Activated CD4-positive, alpha-beta T cell treated with anti-CD3 and anti-CD28 coated beads for 1 hour (primary cell): ENCODE results near the gene CA12.
"Not testable (repeated sequence)": the region's sequence is repeated elsewhere in the genome, so short reads cannot be mapped to it uniquely, and the experiment has no call there.

Experiments used
- DNase-seq: peaks from one replicate; pipeline ENCODE4 v3.0.0-alpha.2; 2020

Gene CA12

DNA sequence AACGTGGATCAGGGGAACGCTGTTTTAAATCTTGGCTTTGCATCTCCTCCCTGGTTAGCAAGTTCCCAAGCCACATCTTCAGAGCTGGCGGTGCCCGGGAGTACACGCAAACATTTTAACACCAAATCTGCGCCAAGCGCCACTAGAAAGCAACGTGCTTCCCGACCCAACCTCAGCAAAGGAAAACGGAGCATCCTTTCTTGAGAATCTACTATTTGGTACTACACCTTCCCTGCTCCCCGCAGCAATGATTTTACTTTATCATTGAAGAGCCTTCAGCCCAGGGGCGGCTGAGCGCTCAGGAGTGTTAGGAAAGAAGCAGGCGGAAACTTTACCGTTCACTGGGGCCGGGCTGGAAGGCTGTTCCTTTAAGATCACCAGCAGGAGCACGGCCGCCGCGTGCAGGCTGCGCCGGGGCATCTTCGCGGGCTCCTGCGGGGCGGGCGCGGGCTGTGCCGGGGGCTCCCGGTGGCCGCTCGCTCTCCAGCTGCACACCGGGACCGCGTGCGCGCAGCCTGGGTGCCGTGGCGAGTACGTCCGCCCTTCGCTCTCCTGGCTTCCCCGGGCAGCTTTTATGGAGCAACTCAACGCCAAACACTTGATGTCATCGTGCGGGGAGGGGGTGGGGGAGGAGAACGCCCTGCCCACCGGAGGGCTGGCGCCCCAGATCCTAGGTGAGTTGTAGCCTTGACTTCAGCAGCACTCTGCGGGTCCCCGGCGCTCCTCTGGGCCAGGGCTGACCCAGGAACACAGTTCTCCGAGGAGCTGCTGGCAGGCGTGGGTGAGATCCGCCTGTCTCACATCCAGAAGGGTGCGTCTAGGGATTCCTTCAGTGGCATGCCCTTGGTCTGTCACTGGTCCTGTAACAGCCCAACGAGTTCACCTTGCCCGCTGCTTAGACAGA, at the start of gene CA12:
Gene CA12, minus strand, starts transcription at position 546 of the 904 bp plus-strand sequence. Its CDS starts 126 bp downstream, at position 420.
- no peak for DNase-seq

DNA sequence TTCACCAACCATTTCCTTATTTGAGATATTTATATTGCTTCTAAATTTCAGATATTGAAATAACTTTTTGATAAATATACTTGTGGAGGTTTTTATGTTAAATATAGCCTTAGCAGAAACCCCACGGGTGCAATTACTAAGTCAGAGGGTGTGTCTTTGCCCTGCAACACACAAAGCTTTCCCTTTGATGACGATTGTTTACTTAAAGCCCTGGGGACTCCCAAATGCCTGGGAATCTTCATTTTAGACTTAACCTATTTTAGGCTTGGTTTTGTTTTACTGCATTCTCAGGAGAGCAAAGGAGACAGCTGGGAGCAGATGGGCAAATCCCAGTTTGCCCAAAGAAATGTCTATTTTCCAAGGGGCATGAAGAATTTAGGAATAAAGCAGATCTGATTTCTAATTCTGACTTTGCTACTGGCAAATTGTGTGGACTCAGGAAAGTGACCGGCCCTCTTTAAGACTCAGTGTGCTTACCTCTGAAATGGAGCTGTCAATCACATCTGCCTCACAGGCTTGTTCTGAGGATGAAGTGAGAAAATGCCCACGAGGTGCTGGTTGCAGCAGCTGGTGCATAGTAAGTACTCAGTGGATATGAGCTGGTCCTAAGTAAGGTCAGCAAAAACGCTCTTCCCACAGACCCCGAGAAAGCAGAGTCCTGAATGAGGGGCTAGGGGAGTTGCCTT, 49.3 kb upstream of the CA12 start:
- DNase-seq: no peak

DNA sequence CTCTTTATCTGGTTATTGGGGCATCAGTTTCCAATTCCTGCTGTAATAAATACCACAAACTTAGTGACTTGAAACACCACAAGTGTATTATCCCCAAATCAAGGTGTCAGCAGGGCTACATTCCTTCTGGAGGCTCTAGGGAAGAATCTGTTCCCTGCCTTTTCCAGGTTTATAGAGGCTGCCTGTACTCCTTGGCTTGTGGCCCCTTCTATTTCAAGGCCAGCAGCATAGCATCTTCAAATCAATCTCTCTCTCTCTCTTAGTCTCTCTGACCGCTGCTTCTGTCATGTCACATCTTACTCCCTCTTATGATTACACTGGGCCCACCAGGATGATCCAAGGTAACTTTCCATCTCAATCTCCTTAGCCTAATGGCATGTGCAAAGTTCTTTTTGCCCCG, 44.9 kb upstream of the CA12 start:
- DNase-seq: no peak

DNA sequence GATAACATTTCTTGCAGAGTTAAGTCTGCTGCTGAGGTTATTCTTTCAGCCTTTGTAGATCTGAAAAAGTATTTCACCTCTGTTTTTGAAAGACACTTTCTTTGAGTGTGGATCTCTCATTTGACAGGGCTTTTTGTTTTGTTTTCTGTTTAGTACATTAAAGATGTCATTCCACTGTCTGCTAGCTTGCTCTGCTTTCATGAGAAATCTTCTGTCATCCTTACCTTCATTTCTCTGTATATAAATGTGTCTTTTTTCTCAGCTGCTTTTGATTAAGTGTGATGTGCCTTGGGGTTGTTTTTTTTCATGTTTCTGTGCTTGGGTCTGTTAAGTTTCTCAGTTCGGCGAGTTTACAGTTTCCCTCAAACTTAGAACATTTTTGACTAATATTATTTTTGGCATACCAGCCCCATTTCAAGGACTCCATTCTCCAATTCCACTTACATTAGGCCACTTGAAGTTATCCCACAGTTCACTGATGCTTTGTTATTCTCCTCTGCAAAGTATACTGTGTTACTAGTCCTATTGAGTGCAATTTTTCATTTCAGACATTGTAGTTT, 43.9 kb upstream of the CA12 start:
- no peak for DNase-seq

DNA sequence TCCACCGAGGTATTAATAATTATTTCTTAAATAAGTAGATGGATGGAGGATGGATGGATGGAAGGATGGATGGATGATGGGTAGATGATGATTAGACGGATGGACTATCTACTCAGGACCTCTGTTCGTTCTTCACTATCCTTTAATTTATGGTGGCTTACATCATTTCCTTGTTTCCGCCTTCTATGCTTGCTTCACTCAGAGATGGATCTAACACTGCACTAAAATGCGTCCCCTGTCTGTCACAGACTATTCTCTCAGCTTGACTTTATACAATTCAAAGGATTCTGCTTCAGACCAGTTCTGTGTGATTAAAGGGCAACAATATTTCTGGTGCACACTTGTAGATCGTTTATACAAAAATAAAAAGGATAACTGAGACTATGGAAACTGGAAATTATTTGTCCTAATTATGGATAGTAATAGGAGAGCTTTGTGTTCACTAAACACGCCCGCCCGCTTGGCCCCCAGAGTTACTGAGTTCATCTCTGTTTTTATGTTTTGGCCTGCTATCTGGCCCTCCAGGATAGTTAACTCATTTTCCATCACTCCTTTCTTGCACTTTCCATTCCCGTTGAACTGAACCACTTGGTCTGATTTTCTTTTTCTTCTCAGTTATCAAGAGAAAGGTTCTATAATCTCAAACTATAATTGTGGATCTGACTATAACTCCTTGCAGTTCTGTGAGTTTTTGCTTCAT, 41.4 kb upstream of the CA12 start:
- DNase-seq: no peak

DNA sequence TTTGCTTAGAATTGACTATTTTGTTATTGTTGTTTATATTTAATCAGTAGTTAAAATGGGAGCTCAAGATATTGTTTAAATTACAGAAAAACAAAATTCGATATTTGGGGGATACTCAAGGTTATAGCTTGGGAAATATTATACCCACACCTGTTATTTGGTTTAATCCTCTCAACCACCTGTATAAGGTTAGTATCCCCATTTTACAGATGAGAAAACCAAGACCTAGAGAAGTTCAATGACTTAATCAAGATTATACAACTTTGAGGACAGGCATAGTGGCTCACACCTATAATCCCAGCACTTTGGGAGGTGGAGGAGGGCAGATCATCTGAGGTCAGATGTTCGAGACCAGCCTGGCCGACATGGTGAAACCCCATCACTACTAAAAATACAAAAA, 39.8 kb upstream of the CA12 start:
- no peak for DNase-seq

DNA sequence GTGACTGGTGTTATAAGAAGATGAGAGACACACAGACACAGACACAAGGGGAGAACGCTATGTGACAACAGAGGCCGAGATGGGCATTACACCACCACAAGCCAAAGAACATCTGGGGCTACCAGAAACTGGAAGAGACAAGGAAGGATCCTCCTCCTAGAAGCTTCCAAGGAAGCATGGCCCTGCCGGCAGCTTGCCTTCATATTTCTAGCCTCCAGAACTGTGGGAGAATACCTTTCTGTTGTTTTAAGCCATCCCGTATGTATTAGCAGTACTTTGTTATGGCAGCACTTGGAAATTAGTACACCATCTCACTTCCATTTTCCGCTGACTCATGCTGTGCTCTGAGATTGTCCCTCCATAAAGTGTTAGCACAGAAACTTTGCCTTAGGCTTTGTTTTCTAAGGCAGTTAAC, 38.7 kb upstream of the CA12 start:
- DNase-seq: no peak

DNA sequence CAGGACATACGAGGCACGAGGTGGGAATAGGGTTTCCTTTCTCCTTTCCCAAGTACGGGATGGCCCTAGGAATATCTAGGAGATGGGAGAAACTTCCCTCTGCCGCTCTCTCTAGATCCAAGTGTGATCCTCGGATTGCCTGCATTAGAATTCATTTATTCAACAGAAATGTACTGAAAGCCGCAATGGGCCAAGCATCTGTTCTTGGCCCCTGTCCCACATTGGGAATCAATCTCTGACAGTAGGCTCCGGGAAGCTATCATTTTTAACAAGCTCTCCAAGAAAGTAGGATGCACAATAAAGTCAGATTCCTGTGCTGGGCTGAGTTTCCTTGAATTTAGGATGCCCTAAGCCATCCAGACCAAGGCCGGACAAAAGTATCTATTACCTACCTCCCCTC, 37.2 kb upstream of the CA12 start:
- no peak for DNase-seq

DNA sequence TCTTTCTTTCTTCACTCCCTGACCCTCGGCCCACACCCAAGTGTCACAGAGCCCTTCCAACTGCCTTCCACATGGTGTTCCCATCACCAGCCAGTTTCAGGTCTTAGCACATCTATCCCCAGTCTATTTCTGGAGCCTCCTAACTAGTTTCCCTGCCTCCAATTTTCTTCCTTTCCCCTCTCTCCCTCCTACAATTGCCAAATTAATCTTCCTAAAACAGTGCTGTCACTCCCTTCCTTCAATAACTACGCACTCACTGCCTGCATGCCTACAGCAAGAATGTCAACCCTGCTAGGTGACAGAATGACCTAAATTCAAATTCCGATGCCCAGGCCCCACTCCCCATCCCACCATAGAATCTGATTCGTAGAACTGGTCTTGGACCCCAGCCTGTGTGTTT, 36.1 kb upstream of the CA12 start:
- DNase-seq: no peak

DNA sequence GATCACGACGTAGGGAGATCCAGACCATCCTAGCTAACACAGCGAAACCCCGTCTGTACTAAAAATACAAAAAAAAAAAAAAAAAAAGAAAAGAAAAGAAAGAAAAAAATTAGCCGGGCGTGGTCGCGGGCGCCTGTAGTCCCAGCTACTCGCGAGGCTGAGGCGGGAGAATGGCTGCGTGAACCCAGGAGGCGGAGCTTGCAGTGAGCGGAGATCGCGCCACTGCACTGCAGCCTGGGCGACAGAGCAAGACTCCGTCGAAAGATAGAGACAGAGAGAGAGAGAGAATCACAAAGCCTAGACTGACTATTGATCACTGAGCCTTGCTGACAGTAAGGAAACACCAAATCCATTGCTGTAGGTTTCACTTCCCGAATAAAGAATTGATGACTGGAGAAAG, 35.6 kb upstream of the CA12 start:
- DNase-seq: not testable (repeated sequence)

DNA sequence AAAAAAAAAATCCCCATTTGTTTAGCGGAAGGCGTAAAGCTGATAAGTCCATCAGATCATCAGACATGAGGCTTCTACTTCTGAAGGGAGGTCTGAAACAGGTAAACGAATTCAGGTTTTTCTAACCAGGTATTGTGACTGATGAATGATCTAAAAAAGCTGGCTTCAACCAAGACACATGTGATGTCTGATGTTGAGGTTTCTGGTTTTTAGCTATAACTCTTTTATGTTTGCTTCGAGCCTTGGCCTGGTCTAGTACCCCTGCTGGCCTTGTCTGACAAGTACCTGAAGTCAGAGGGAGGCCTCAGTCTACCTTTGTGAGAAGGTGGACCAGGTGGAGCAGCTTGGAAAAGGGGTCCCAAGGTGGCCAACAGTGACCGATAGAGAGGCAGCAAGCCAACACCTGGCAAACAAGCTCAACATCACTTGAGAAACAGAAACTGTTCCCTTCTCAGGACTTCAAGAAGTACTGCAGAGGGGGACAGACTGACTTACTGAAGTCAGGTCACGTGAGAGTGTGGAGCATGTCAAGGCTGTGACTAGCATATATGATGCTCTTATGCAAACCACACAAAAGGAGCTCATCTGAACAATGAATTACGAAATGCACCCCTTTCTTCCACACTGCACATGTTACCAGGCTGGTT, 33.0 kb upstream of the CA12 start:
- no peak for DNase-seq

DNA sequence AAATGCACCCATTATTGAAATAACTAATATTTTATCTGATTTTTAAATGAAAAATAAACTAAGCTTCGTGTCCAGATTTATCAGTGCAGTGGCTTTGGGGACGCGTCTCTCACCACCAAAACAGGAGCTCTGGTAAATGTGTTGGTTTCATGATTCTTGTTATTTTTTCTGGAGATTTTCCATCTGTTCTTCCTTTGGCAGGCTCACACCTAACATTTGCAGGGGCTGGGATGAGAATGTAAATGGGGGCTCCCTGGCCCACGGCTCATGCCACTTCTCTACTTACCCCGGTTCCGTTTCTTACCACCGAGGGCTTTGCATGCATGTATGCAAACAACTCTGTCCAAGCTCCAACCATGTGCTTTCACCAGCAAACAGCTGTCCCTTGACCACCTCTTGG, 30.9 kb upstream of the CA12 start:
- DNase-seq: no peak

DNA sequence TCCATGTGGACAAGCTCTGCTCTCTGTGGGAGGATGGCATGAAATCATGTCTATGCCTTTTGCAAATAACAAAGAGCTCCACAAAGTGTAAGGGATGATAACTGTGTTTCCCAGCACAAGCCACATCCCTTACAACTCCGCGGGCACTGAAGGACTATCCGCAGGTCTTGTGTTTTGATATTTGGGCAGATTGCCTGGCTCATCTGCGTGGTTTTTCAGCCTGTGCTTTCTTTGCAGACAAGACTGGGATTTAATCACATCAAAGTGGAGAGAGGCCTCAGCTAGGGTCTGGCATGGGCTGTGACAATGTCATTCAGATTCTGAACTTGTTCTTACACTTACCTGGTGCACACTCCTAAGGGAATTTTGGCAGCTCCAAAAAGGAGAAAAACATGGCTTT, 30.2 kb upstream of the CA12 start:
- DNase-seq: no peak

DNA sequence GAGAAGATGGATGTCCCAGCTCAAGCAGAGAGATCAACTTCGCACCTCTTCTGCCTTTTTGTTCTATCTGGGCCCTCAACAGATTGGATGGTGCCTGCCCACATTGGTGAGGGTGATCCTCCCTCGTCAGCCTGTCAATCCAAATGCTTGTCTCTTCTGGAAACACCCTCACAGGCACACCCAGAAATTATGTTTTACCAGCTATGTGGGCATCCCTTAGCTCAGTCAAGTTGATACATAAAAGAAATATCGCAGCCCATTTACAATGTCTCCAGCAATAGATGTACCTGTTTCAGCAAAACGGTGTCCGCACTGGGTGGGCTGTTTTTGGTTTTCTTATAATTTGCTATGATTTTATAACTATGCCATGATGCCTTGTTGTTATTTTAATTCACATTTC, 27.5 kb upstream of the CA12 start:
- no peak for DNase-seq

DNA sequence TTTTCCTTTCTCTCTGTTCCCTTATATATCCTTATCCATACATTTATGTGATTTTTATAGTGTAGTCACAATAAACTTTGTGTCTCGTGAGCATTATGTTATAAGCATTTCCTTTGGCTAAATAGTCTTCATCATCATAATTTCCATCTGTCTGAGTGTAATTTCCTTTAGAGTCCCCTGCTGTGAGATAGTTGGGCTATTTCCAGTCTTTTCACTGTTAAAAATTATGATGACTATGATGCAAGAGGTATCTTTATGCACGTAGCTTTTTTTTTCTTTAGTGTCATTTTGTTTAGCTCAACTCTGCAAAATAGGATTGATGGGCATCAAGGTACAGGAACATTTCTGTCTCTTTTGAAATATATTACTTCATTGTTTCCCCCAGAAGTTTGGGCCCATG, 26.9 kb upstream of the CA12 start:
- no peak for DNase-seq

DNA sequence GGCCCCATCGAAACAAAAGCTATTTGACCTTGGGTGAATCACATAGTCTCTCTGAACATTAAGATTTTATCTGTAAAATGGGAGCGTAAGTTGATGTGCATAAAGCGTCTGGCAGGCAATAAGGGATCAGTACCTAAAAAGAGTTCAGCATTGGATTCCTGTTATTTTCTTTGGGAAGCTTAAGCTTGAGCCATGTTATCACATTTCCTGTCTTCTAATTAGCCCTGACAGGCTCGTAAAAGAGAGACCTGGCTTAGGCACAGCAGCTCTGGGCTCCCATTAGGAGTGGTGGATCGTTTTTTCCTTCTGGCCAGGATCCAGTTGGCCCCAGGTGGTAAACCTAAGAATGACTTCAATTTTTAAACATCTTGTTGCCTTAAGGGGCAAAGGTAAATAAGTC, 26.0 kb upstream of the CA12 start:
- no peak for DNase-seq

DNA sequence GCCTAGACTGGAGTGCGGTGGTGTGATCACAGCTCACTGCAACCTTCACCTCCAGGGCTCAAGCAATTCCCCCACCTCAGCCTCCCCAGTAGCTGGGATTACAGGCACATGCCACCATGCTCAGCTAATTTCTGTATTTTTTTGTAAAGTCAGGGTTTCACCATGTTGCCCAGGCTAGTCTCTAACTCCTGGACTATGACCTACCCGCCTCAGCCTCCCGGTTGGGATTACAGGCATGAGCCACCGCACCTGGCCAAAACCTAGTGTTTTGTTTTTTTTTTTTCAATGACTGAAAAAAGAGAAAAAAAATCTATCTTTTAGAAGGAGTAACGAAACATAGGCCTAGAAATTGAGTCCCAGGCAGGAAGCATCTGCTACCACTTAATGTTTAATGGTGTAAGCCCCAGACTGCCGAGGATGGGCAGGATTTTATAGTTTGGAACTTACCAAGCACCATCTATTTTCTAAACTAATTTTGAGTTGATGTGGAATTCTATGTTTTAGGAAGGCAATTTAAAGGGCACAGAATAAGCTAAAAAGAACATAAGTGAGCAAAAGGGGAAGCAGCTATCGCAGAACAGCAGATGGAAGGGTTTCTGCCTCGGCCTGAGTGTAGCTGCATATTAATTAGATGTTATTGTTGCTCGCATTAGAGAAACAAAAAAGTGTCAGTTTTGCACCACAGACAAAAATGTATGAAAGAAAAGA, 24.2 kb upstream of the CA12 start:
- no peak for DNase-seq

DNA sequence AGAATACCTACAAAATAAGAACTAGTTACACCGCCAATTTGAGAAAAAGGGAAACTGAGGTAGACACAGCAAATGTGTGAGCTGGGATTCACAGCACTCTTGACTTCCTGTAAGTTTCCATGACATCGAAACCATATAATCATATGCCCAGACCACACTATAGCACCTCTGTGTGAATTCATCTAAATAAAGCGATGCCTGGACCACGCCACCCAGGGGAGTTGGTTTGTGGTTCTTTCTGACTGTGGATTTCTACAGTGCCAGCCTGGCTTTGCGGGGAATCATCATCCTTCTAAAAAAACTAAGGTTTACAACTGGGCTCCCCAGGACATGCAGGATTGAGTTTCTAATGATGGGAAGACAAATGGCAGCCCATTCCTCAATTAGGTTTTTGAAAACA, 23.5 kb upstream of the CA12 start:
- no peak for DNase-seq

DNA sequence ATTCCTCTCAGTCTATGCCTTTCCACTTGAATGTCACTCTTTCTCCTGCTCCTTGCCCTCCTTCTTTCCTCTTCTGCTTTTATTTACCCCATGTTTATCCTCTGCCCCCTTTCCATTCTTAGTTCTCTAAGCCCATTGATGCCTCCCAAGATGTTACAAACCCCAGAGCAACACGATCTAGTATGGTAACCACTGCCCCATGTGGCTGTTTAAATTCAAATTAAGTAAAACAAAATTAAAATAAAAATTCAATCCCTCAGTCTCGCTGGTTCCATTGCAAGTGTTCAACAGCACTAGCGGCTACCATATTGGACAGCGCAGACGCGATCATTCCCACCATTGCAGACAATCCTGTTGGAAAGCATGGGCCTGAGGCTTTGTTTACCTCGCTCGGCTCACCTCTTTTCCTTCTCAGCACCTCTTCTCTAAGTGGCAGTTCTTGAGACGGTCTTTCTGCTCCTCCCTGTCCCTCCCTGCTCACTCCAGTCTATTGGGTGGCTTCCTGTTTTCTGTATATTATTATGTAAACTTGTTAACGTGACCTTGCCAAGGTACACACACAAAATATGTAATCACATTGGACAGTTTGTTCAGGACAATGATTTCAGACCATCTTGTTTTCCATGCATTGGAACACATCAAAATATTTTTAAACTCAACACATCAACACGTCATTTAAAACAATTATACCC, 21.8 kb upstream of the CA12 start:
- no peak for DNase-seq

DNA sequence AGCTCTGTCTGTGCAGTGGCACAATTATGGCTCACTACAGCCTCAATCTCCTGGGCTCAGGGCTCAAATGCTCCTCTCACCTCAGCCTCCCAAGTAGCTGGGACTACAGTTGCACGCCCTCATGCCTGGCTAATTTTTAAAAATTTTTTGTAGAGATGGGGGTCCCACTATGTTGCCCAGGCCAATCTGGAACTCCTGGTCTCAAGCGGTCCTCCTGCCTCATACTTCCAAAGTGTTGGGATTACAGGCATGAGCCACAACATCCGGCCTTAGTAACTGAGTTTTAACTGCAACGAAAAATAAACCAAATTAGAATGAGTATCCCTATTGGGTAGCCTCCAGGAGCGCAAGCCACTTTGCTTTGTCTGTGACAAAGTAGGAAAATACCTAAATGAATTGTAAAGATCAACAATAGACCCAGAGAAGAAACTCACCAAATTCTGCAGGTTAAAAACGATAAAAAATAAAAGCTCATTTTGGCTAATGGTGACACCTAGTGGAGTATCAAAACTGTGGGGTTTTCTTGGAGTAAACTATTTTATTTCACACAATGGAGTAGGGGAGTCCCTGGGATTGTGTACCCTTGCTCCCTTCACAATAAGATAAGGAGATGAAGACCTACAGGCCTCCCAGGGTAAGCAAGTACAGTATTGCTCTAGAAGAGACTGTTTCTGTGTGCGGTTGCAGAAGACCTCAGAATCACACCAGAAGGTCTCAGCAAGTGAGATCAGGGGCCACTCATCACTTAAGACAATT, 21.0 kb upstream of the CA12 start:
- no peak for DNase-seq
